KMS-11 (cell line): ENCODE data around the gene KANK2.

Source experiments
- H2AFZ ChIP-seq: fragments of 200-600 bp; sonication (generic); 2 replicates; pipeline ENCODE4 v1.6.1; 2016; ENCODE audit warnings: antibody characterized with exemption, mixed run types, low read depth
- H3K27ac ChIP-seq: fragments of 200-600 bp; sonication (generic); 2 replicates; pipeline ENCODE4 v1.6.1; 2016; ENCODE audit warnings: mild to moderate bottlenecking, mixed run types
- H3K27me3 ChIP-seq: fragments of 200-600 bp; sonication (generic); 2 replicates; pipeline ENCODE4 v1.6.1; 2017; ENCODE audit warnings: mild to moderate bottlenecking, low read depth, mixed run types, moderate library complexity; ENCODE audit not compliant: insufficient read depth
- H3K36me3 ChIP-seq: fragments of 200-600 bp; sonication (generic); 2 replicates; pipeline ENCODE4 v1.6.1; 2017; ENCODE audit warnings: mild to moderate bottlenecking, mixed run types; ENCODE audit not compliant: insufficient read depth
- H3K4me1 ChIP-seq: fragments of 200-600 bp; sonication (generic); 2 replicates; pipeline ENCODE4 v1.6.1; 2016; ENCODE audit warnings: mild to moderate bottlenecking, low read depth, mixed run types; ENCODE audit not compliant: poor library complexity, severe bottlenecking
- H3K4me2 ChIP-seq: fragments of 200-600 bp; sonication (generic); 2 replicates; pipeline ENCODE4 v1.7.0; 2016; ENCODE audit warnings: mild to moderate bottlenecking, mixed run types
- H3K4me3 ChIP-seq: fragments of 200-600 bp; sonication (generic); IDR thresholded peaks from 2 replicates; pipeline ENCODE4 v1.6.1; 2017; ENCODE audit warnings: low read depth, low read length, mixed read lengths; ENCODE audit not compliant: insufficient read depth
- H3K79me2 ChIP-seq: fragments of 200-600 bp; sonication (generic); 2 replicates; pipeline ENCODE4 v1.6.1; 2016; ENCODE audit warnings: low read depth, mixed run types; ENCODE audit not compliant: insufficient read depth
- H3K9ac ChIP-seq: fragments of 200-600 bp; sonication (generic); 2 replicates; pipeline ENCODE4 v1.6.1; 2016; ENCODE audit warnings: mild to moderate bottlenecking, mixed run types
- H4K20me1 ChIP-seq: fragments of 200-600 bp; sonication (generic); 2 replicates; pipeline ENCODE4 v1.6.1; 2016; ENCODE audit warnings: mild to moderate bottlenecking, mixed run types; ENCODE audit not compliant: insufficient read depth
- CTCF ChIP-seq: fragments of 200-600 bp; sonication (generic); conservative IDR thresholded peaks from 2 replicates; pipeline ENCODE4 v1.6.1; 2017; ENCODE audit warnings: low read depth, mild to moderate bottlenecking, antibody characterized with exemption, low read length, moderate library complexity, mixed read lengths

The KANK2 gene

GRCh38 chr19:11116507-11116906 lies 80.8 kb downstream of the KANK2 start:
- Histone ChIP-seq H3K9ac (no peak overlapping the region), H3K4me3 (no peak overlapping the region), H3K4me1 (peaks cover 1% of the 10 kb centered on the region), H3K4me2 (no peak overlapping the region), H3K36me3 (peaks cover 27% of the 10 kb centered on the region; the same call in 1 of the 2 replicates), H2AFZ (no peak overlapping the region), H3K27me3 (no peaks in the 10 kb centered on the region), H3K79me2 (no peaks in the 10 kb centered on the region), H4K20me1 (no peaks in the 10 kb centered on the region), H3K27ac (no peak overlapping the region)
- TF ChIP-seq CTCF: no peak

- Histone ChIP-seq H4K20me1 (no peaks in the 10 kb centered on the region), H3K27me3 (no peaks in the 10 kb centered on the region), H3K27ac (no peak overlapping the region), H3K4me2 (no peak overlapping the region), H3K36me3 (peaks cover 29% of the 10 kb centered on the region; the same call in 1 of the 2 replicates), H3K4me1 (peaks cover 7% of the 10 kb centered on the region), H2AFZ (no peak overlapping the region), H3K4me3 (no peak overlapping the region), H3K79me2 (no peaks in the 10 kb centered on the region), H3K9ac (no peak overlapping the region)
- TF ChIP-seq CTCF: no peak
These were observed 81.4 kb downstream of the KANK2 start for GRCh38 chr19:11115895-11116446.

DNA sequence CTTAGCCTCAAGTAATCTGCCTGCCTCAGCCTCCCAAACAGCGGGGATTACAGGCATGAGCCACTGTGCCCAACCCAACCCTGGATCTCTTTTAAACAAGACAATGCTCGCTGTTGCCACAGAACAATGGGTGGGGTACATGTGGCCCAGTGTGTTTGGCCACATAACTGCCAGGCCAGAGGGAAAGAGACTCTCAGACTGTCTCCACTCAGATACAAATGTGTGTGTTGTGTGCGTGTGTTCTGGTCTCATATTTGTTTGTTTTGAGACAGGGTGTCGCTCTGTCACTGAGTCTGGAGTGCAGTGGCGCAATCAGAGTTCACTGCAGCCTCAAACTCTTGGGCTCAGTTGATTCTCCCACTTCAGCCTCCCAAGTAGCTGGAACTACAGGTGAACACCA lies 82.3 kb downstream of the KANK2 start:
- Histone ChIP-seq H3K4me1 (peaks cover 16% of the 10 kb centered on the region), H3K27me3 (no peaks in the 10 kb centered on the region), H3K36me3 (peaks cover 29% of the 10 kb centered on the region; the same call in 1 of the 2 replicates), H3K27ac (no peak overlapping the region), H2AFZ (no peak overlapping the region), H3K4me3 (no peak overlapping the region), H3K79me2 (no peaks in the 10 kb centered on the region; the same call in 1 of the 2 replicates), H4K20me1 (no peaks in the 10 kb centered on the region), H3K4me2 (no peak overlapping the region), H3K9ac (no peak overlapping the region)
- TF ChIP-seq CTCF: no peak
